ENCODE measurements around the gene TRIM27.

DNA sequence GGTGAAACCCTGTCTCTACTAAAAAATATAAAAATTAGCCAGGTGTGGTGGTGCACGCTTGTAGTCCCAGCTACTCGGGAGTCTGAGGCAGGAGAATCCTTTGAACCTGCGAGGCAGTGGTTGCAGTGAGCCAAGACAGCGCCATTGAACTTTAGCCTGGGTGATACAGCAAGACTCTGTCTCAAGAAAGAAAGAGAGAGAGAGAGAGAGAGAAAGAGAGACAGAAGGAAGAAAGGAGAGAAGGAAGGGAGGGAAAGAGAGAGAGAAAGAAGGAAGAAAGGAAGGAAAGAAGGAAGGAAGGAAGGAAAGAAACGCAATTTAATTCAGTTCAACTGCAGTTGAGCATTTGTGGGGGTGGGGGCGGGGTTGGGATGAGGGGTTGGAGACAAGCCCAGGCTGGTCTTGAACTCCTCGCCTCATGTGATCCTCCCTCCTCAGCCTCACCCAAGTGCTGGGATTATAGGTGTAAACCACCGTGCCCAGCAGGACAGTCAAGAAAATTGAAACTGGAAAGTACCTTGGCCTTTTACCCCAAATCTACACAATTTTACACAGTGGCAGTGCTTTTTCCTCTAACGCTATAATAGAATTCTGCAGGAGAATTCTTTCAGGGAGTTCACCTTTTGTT, 30.5 kb downstream of the TRIM27 start:
- TF ChIP-seq PATZ1 (CRISPR knock-in tag; IDR thresholded peaks at IDR 0.05; ENCODE audit: borderline replicate concordance) (no peak), TOX (CRISPR knock-in tag; IDR thresholded peaks at IDR 0.05; ENCODE audit: borderline replicate concordance) (no peak), ZFP3 (CRISPR knock-in tag; IDR thresholded peaks at IDR 0.05) (no peak), CREB5 (CRISPR knock-in tag; IDR thresholded peaks at IDR 0.05; ENCODE audit: low read depth) (no peak), ZNF70 (CRISPR knock-in tag; IDR thresholded peaks at IDR 0.05) (no peak), RARB (CRISPR knock-in tag; IDR thresholded peaks at IDR 0.05) (no peak), ARNTL (CRISPR knock-in tag; IDR thresholded peaks at IDR 0.05; ENCODE audit: borderline replicate concordance, low read depth) (no peak), ZNF8 (CRISPR knock-in tag; IDR thresholded peaks at IDR 0.05) (no peak), PPARA (CRISPR knock-in tag; IDR thresholded peaks at IDR 0.05; ENCODE audit: borderline replicate concordance) (no peak), CSRNP3 (CRISPR knock-in tag; IDR thresholded peaks at IDR 0.05) (no peak)
